HCT116 (cell line): ENCODE measurements around the gene DYNLRB2. TPM values are rescaled to one million over a fixed set of nuclear protein-coding genes. Genes with fewer than 3 reads are reported as not detected.

Experiments
- ATAC-seq: fragments of 200-7000 bp; cut with Tn5 transposase; 2 replicates; pipeline ENCODE4 v1.9.1; 2020; ENCODE audit warnings: mild to moderate bottlenecking, moderate library complexity
- BruUV-seq: library from RNA; stranded (reverse); fragments of 400-500 nt; replicated peaks from 2 replicates; lab custom pipeline; 2021; lab: Mats Ljungman, UMichigan
- CTCF ChIA-PET: fragments of 300-600 bp; sonication (Branson Sonifier 250); formaldehyde crosslinking; loops from one replicate; lab custom pipeline; 2021; ENCODE audit warnings: antibody characterized with exemption; lab: Charles Lee
- POLR2A ChIA-PET: fragments of 300-600, 350-600 bp; sonication (Branson Sonifier 250); formaldehyde crosslinking; loops from one replicate; lab custom pipeline; 2021; ENCODE audit warnings: antibody characterized with exemption; lab: Charles Lee
- RAD21 ChIA-PET, 2 experiments: fragments of 300-600 bp; sonication (Branson Sonifier 250); formaldehyde crosslinking; loops; one replicate each; lab custom pipeline; 2023; ENCODE audit warnings: low total read pairs in 2 of 2; ENCODE audit not compliant: uncharacterized antibody in 2 of 2, unreplicated experiment in 2 of 2, low non-redundant PET in 1 of 2; lab: Charles Lee
- DNase-seq: peaks from one replicate; pipeline ENCODE4 v3.0.0-alpha.2; 2010; ENCODE audit warnings: low read depth, low spot score
- H2AFZ ChIP-seq: fragments of 200-600 bp; shearing (Covaris generic), sonication (generic); 2 replicates; pipeline ENCODE4 v1.6.1; 2017; ENCODE audit warnings: low read depth, mixed run types, mixed read lengths, antibody characterized with exemption, low read length; ENCODE audit not compliant: poor library complexity, severe bottlenecking
- H3K27ac ChIP-seq: 2 replicates; pipeline ENCODE4 v1.5.1; 2012; ENCODE audit warnings: low read depth, low read length
- H3K27me3 ChIP-seq: fragments of 200-600 bp; sonication (generic); 2 replicates; pipeline ENCODE4 v1.6.1; 2016; ENCODE audit warnings: mixed run types, low read length, mixed read lengths; ENCODE audit not compliant: insufficient read depth
- H3K36me3 ChIP-seq, 2 experiments: fragments of 200-500 bp in 1 of 2; fragments of 200-600 bp in 1 of 2; sonication (Bioruptor generic) in 1 of 2; sonication (generic) in 1 of 2; 2 replicates each; pipeline versions ENCODE4 v1.5.1 to v1.6.1; 2014 to 2016; ENCODE audit warnings: low read length in 2 of 2, inconsistent platforms in 1 of 2, mixed read lengths in 1 of 2, mixed run types in 1 of 2; ENCODE audit not compliant: insufficient read depth in 2 of 2, control insufficient read depth in 1 of 2
- H3K4me1 ChIP-seq, 2 experiments: fragments of 200-600 bp in 1 of 2; sonication (generic) in 1 of 2; 2 replicates each; pipeline versions ENCODE4 v1.5.1 to v1.6.1; 2012 to 2017; ENCODE audit warnings: low read length in 2 of 2, inconsistent platforms in 1 of 2, mild to moderate bottlenecking in 1 of 2, mixed read lengths in 1 of 2, mixed run types in 1 of 2, moderate library complexity in 1 of 2; ENCODE audit not compliant: insufficient read depth in 2 of 2, control insufficient read depth in 1 of 2
- H3K4me2 ChIP-seq: fragments of 200-600 bp; sonication (generic); 2 replicates; pipeline ENCODE4 v1.6.1; 2017; ENCODE audit warnings: mixed run types, low read length, mixed read lengths
- H3K4me3 ChIP-seq, 2 experiments: fragments of 200-600 bp in 1 of 2; sonication (generic) in 1 of 2; replicated peaks in 1 of 2; 2 replicates each; pipeline ENCODE4 v1.5.1; 2011 to 2016; ENCODE audit warnings: low read length in 2 of 2, control low read depth in 1 of 2, low read depth in 1 of 2, mild to moderate bottlenecking in 1 of 2, mixed read lengths in 1 of 2, mixed run types in 1 of 2
- H3K79me2 ChIP-seq: fragments of 200-600 bp; sonication (generic); 2 replicates; pipeline ENCODE4 v1.6.1; 2017; ENCODE audit warnings: mild to moderate bottlenecking, mixed run types, low read length, moderate library complexity, mixed read lengths; ENCODE audit not compliant: insufficient read depth
- H3K9ac ChIP-seq: fragments of 200-600 bp; sonication (generic); 2 replicates; pipeline ENCODE4 v1.6.1; 2016; ENCODE audit warnings: low read length, mixed read lengths
- H3K9me2 ChIP-seq: fragments of 200-600 bp; sonication (generic), shearing (Covaris generic); 2 replicates; pipeline ENCODE4 v1.6.1; 2017; ENCODE audit warnings: mixed run types, mild to moderate bottlenecking, moderate library complexity; ENCODE audit not compliant: insufficient read depth
- H3K9me3 ChIP-seq, 2 experiments: fragments of 200-500 bp in 1 of 2; fragments of 200-600 bp in 1 of 2; sonication (Bioruptor generic) in 1 of 2; sonication (generic) in 1 of 2; 2 replicates each; pipeline ENCODE4 v1.6.1; 2014 to 2017; ENCODE audit warnings: low read length in 2 of 2, mixed read lengths in 2 of 2, inconsistent platforms in 1 of 2, low read depth in 1 of 2, mild to moderate bottlenecking in 1 of 2, mixed run types in 1 of 2, moderate library complexity in 1 of 2; ENCODE audit not compliant: control insufficient read depth in 1 of 2, insufficient read depth in 1 of 2
- H4K20me1 ChIP-seq: fragments of 200-600 bp; sonication (generic), shearing (Covaris generic); 2 replicates; pipeline ENCODE4 v1.6.1; 2017; ENCODE audit warnings: mixed run types, mild to moderate bottlenecking, moderate library complexity; ENCODE audit not compliant: insufficient read depth
- ATF3 ChIP-seq: IDR thresholded peaks from 2 replicates; pipeline ENCODE4 v1.6.1; 2012
- CBX3 ChIP-seq: IDR thresholded peaks from 2 replicates; pipeline ENCODE4 v1.6.1; 2012; ENCODE audit warnings: low read depth
- CEBPB ChIP-seq: IDR thresholded peaks from 2 replicates; pipeline ENCODE4 v1.6.1; 2012; ENCODE audit warnings: low read depth
- CTCF ChIP-seq, 3 experiments: fragments of 200-600 bp in 1 of 3; sonication (generic) in 1 of 3; IDR thresholded peaks in 2 of 3; conservative IDR thresholded peaks in 1 of 3; 2 replicates each; pipeline ENCODE4 v1.5.1; 2012 to 2017; ENCODE audit warnings: low read depth in 2 of 3, low read length in 2 of 3, antibody characterized with exemption in 1 of 3, borderline replicate concordance in 1 of 3, control low read depth in 1 of 3, mild to moderate bottlenecking in 1 of 3, mixed read lengths in 1 of 3, mixed run types in 1 of 3, moderate library complexity in 1 of 3; ENCODE audit not compliant: insufficient read depth in 1 of 3
- EZH2 ChIP-seq: fragments of 200-600 bp; sonication (generic); IDR thresholded peaks from 2 replicates; pipeline ENCODE4 v1.6.1; 2017; ENCODE audit warnings: antibody characterized with exemption, mixed run types
- EZH2phosphoT487 ChIP-seq: fragments of 200-600 bp; IDR thresholded peaks from 2 replicates; pipeline ENCODE4 v1.6.1; 2018; ENCODE audit warnings: antibody characterized with exemption, borderline replicate concordance
- JUND ChIP-seq: IDR thresholded peaks from 2 replicates; pipeline ENCODE4 v1.6.1; 2012
- MAX ChIP-seq: IDR thresholded peaks from 2 replicates; pipeline ENCODE4 v1.6.1; 2012
- POLR2A ChIP-seq: IDR thresholded peaks from 2 replicates; pipeline ENCODE4 v1.7.0; 2011; ENCODE audit warnings: borderline replicate concordance; ENCODE audit not compliant: insufficient read depth, insufficient read length; ENCODE audit errors: extremely low read depth
- SRF ChIP-seq: IDR thresholded peaks from 2 replicates; pipeline ENCODE4 v1.6.1; 2012; ENCODE audit warnings: low read depth
- TCF7L2 ChIP-seq: IDR thresholded peaks from 2 replicates; pipeline ENCODE4 v1.7.0; 2011; ENCODE audit warnings: borderline replicate concordance, inconsistent platforms; ENCODE audit not compliant: insufficient read depth, insufficient read length; ENCODE audit errors: extremely low read depth
- ZNF274 ChIP-seq: fragments of 200-500 bp; sonication (Bioruptor generic); IDR thresholded peaks from 2 replicates; pipeline ENCODE4 v1.6.1; 2014; ENCODE audit warnings: mild to moderate bottlenecking, low read depth, low read length, inconsistent platforms
- intact Hi-C: fragments of 100-400 bp; cut with micrococcal nuclease; formaldehyde crosslinking; loops from 2 replicates; pipeline ENCODE4 v1.10.0; 2022
- total RNA-seq: library from RNA; stranded (reverse); gene quantifications from one replicate; pipeline ENCODE4 v1.2.1, GENCODE V29; 2021; ENCODE audit not compliant: unreplicated experiment

Gene DYNLRB2
- total RNA-seq, 1 experiment from 2014 or later = not detected

- Histone ChIP-seq H3K4me2 (no peak overlapping the region), H2AFZ (no peak overlapping the region), H3K4me3 (no peak overlapping the region), H3K79me2 (no peaks in the 10 kb centered on the region), H3K9me3 (peaks cover 0 to 7% of the 10 kb centered on the region in 2 experiments; a peak in 1 of 4 replicates), H3K4me1 (no peaks in the 10 kb centered on the region), H3K9me2 (no peaks in the 10 kb centered on the region), H4K20me1 (no peaks in the 10 kb centered on the region), H3K36me3 (no peaks in the 10 kb centered on the region), H3K27ac (no peak overlapping the region), H3K9ac (no peak overlapping the region), H3K27me3 (no peaks in the 10 kb centered on the region)
- DNase-seq (no peak), ATAC-seq (no peak)
- intact Hi-C loops = no loop called here
- ChIA-PET CTCF (no interaction called here), POLR2A (no interaction called here), RAD21 (no interaction called here)
- TF ChIP-seq ATF3 = no peak
- TF ChIP-seq EZH2 = no peak
- TF ChIP-seq EZH2phosphoT487 = no peak
- no peak for TF ChIP-seq CBX3
- no peak for TF ChIP-seq POLR2A
- TF ChIP-seq CEBPB = no peak
- TF ChIP-seq JUND = no peak
- no peak for TF ChIP-seq ZNF274
- no peak for TF ChIP-seq TCF7L2
- TF ChIP-seq MAX = no peak
- TF ChIP-seq SRF = no peak
- no peak for TF ChIP-seq CTCF (IDR thresholded peaks at IDR 0.05 in 2 of 3, conservative IDR thresholded peaks at IDR 0.05 in 1 of 3; ENCODE audit: borderline replicate concordance in 1 of 3, insufficient read depth in 1 of 3, low read depth in 2 of 3, low read length in 2 of 3)
- no TSS peak for BruUV-seq
These were observed 6.4 kb downstream of the DYNLRB2 start for GRCh38 chr16:80547145-80547544.
